Endothelial cell of umbilical vein (primary cell): ENCODE data around the gene MGAT5. TPM values are rescaled to one million over a fixed set of nuclear protein-coding genes. Genes with fewer than 3 reads are reported as not detected.

Experiments
- BruUV-seq: library from RNA; stranded (reverse); fragments of 400-500 nt; replicated peaks from 2 replicates; lab custom pipeline; 2021; lab: Mats Ljungman, UMichigan
- CTCF ChIA-PET: fragments of 300-600, 350-600 bp; sonication (Branson Sonifier 250); formaldehyde crosslinking; loops from one replicate; lab custom pipeline; 2021; ENCODE audit warnings: antibody characterized with exemption, inconsistent platforms; lab: Charles Lee
- POLR2A ChIA-PET: fragments of 300-600, 350-600 bp; sonication (Branson Sonifier 250); formaldehyde crosslinking; loops from one replicate; lab custom pipeline; 2021; ENCODE audit warnings: antibody characterized with exemption, inconsistent platforms; lab: Charles Lee
- DNase-seq: peaks from one replicate; pipeline ENCODE4 v3.0.0-alpha.2; 2011; ENCODE audit warnings: low read depth, low spot score
- FAIRE-seq: peaks from 2 replicates; lab custom pipeline; 2011; peaks lifted over from hg19 to GRCh38; lab: Jason Lieb, UNC
- H2AFZ ChIP-seq: 2 replicates; pipeline ENCODE4 v1.6.0; 2012; ENCODE audit warnings: low read depth, low read length, control low read depth, inconsistent platforms
- H3K27ac ChIP-seq: 2 replicates; pipeline ENCODE4 v1.5.1; 2011; ENCODE audit warnings: low read depth, mild to moderate bottlenecking, control low read depth, low read length, moderate library complexity; ENCODE audit not compliant: insufficient read depth
- H3K27me3 ChIP-seq, 2 experiments: 2 replicates each; pipeline versions ENCODE4 v1.6.0 to v1.6.1; 2011; ENCODE audit warnings: low read length in 2 of 2, mixed read lengths in 1 of 2; ENCODE audit not compliant: control insufficient read depth in 2 of 2, insufficient read depth in 2 of 2
- H3K36me3 ChIP-seq, 2 experiments: 2 replicates in 1 of 2; 3 replicates in 1 of 2; pipeline ENCODE4 v1.5.1; 2011; ENCODE audit warnings: low read length in 2 of 2, mild to moderate bottlenecking in 1 of 2, moderate library complexity in 1 of 2; ENCODE audit not compliant: control insufficient read depth in 2 of 2, insufficient read depth in 2 of 2; ENCODE audit errors: extremely low read depth in 1 of 2
- H3K4me1 ChIP-seq: 3 replicates; pipeline ENCODE4 v1.5.1; 2011; ENCODE audit warnings: mild to moderate bottlenecking, low read length; ENCODE audit not compliant: control insufficient read depth, insufficient read depth; ENCODE audit errors: extremely low read depth
- H3K4me2 ChIP-seq: 2 replicates; pipeline ENCODE4 v1.6.1; 2011; ENCODE audit warnings: low read length, control low read depth, mixed read lengths; ENCODE audit not compliant: insufficient read depth
- H3K4me3 ChIP-seq, 3 experiments: fragments of 200-600 bp in 1 of 3; sonication (generic), shearing (Covaris generic) in 1 of 3; replicated peaks in 1 of 3; 2 replicates each; pipeline ENCODE4 v1.5.1; 2011 to 2016; ENCODE audit warnings: control low read depth in 3 of 3, low read length in 3 of 3, mild to moderate bottlenecking in 2 of 3, inconsistent platforms in 1 of 3, low read depth in 1 of 3, moderate library complexity in 1 of 3; ENCODE audit not compliant: insufficient read depth in 1 of 3
- H3K79me2 ChIP-seq: 2 replicates; pipeline ENCODE4 v1.6.0; 2012; ENCODE audit warnings: low read length, inconsistent platforms; ENCODE audit not compliant: control insufficient read depth, insufficient read depth
- H3K9ac ChIP-seq: replicated peaks from 2 replicates; pipeline ENCODE3; 2011; ENCODE audit warnings: low read length, control low read depth; ENCODE audit not compliant: insufficient read depth; ENCODE audit errors: extremely low read depth
- H3K9me1 ChIP-seq: replicated peaks from 3 replicates; pipeline ENCODE4 v1.6.0; 2011; ENCODE audit warnings: mild to moderate bottlenecking, low read length; ENCODE audit not compliant: control insufficient read depth, insufficient read depth; ENCODE audit errors: extremely low read depth
- H3K9me3 ChIP-seq: replicated peaks from 2 replicates; pipeline ENCODE4 v1.5.1; 2012; ENCODE audit warnings: low read length, inconsistent platforms; ENCODE audit not compliant: control insufficient read depth, insufficient read depth
- H4K20me1 ChIP-seq: replicated peaks from 2 replicates; pipeline ENCODE3; 2011; ENCODE audit warnings: mild to moderate bottlenecking, low read length; ENCODE audit not compliant: control insufficient read depth, insufficient read depth; ENCODE audit errors: extremely low read depth
- EZH2 ChIP-seq: IDR thresholded peaks from 2 replicates; pipeline ENCODE4 v1.6.1; 2012; ENCODE audit warnings: borderline replicate concordance, low read depth, mild to moderate bottlenecking, moderate library complexity, low read length, inconsistent platforms; ENCODE audit not compliant: severe bottlenecking
- FOS ChIP-seq: IDR thresholded peaks from 2 replicates; pipeline ENCODE4 v1.6.1; 2011; ENCODE audit warnings: mild to moderate bottlenecking, low read length, moderate library complexity, borderline replicate concordance; ENCODE audit not compliant: insufficient read depth
- GATA2 ChIP-seq: IDR thresholded peaks from 2 replicates; pipeline ENCODE4 v1.7.0; 2011; ENCODE audit warnings: low read depth, mild to moderate bottlenecking, moderate library complexity, mixed read lengths, low read length; ENCODE audit not compliant: insufficient read length, insufficient read depth
- JUN ChIP-seq: IDR thresholded peaks from 2 replicates; pipeline ENCODE4 v1.6.1; 2011; ENCODE audit warnings: borderline replicate concordance, low read depth; ENCODE audit not compliant: insufficient read length, insufficient read depth
- MAX ChIP-seq: IDR thresholded peaks from 2 replicates; pipeline ENCODE4 v1.6.1; 2011; ENCODE audit not compliant: insufficient read depth, insufficient read length
- MYC ChIP-seq: IDR thresholded peaks from one replicate; pipeline ENCODE4 v1.6.1; 2011; ENCODE audit warnings: mild to moderate bottlenecking, low read depth, low read length
- POLR2A ChIP-seq: IDR thresholded peaks from 2 replicates; pipeline ENCODE4 v1.6.1; 2012; ENCODE audit warnings: low read depth, mild to moderate bottlenecking, control low read depth, low read length
- POLR2AphosphoS5 ChIP-seq: IDR thresholded peaks from 2 replicates; pipeline ENCODE4 v1.6.1; 2012; ENCODE audit warnings: low read depth, mild to moderate bottlenecking, control low read depth, low read length, moderate library complexity; ENCODE audit not compliant: insufficient read depth
- dilution Hi-C: fragments of 300-500 bp; cut with MboI; formaldehyde crosslinking; loops from one replicate; pipeline ENCODE4 v1.15.0; 2019; ENCODE audit warnings: low sequenced_read_pairs; ENCODE audit not compliant: extremely low pct_ligation_motif_present
- intact Hi-C: fragments of 100-400 bp; cut with micrococcal nuclease; formaldehyde crosslinking; loops from one replicate; pipeline ENCODE4 v1.10.0; 2022
- polyA plus RNA-seq, 4 experiments: library from polyadenylated mRNA; depleted of rRNA in 3 of 4; stranded (reverse) in 3 of 4; unstranded in 1 of 4; fragments of >200 nt; gene quantifications; 2 replicates each; pipeline versions ENCODE4 v1.2.1 to v1.2.3, GENCODE V29; 2011 to 2012; ENCODE audit warnings: missing spikeins in 1 of 4
- total RNA-seq: library from RNA; stranded (reverse); gene quantifications from 2 replicates; pipeline ENCODE4 v1.2.3, GENCODE V29; 2021
- TF ChIP-seq, protein P1 (sequence below), 2 donors: IDR thresholded peaks; 1 replicate in 1 of 2; 2 replicates in 1 of 2; pipeline ENCODE4 v1.5.1; 2011; ENCODE audit warnings: low read length in 2 of 2, mild to moderate bottlenecking in 2 of 2, moderate library complexity in 2 of 2, control low read depth in 1 of 2, inconsistent platforms in 1 of 2, low read depth in 1 of 2; ENCODE audit not compliant: insufficient read depth in 1 of 2; ENCODE audit errors: extremely low read depth in 1 of 2

The MGAT5 gene
- total and polyA plus RNA-seq, 2 donors (not counting 3 experiments of a cell fraction or from before 2014, with no cell fraction given) = 17.7 to 84.1 TPM

- DNase-seq (no peak), FAIRE-seq (no peak)
- no peaks in the 10 kb centered on the region for H3K79me2 ChIP-seq
- no peaks in the 10 kb centered on the region for H3K9me1 ChIP-seq
- dilution Hi-C loops (no loop called here), intact Hi-C loops (no loop called here)
- H3K4me3 ChIP-seq = no peak overlapping the region
- H3K27me3 ChIP-seq = no peaks in the 10 kb centered on the region
- H3K36me3 ChIP-seq = no peaks in the 10 kb centered on the region
- no peak overlapping the region for H2AFZ ChIP-seq
- no peaks in the 10 kb centered on the region for H4K20me1 ChIP-seq
- peaks cover 3% of the 10 kb centered on the region for H3K4me1 ChIP-seq
- ChIA-PET CTCF (interaction anchor here (1.0 to 4.5 kb wide), 3 partner anchors 42 to 251 kb away, joined by 3 to 13 read pairs (median 10); no protein-coding TSS in a partner anchor), POLR2A (no interaction called here)
- H3K9me3 ChIP-seq = no peaks in the 10 kb centered on the region
- no TSS peak for BruUV-seq
- H3K27ac ChIP-seq = no peak overlapping the region
- H3K4me2 ChIP-seq = no peak overlapping the region
- no peak for TF ChIP-seq JUN
- TF ChIP-seq POLR2AphosphoS5 = no peak
- no peak for TF ChIP-seq GATA2
- TF ChIP-seq EZH2 = no peak
- TF ChIP-seq POLR2A = no peak
- TF ChIP-seq MYC = no peak
- TF ChIP-seq, protein P1, sequence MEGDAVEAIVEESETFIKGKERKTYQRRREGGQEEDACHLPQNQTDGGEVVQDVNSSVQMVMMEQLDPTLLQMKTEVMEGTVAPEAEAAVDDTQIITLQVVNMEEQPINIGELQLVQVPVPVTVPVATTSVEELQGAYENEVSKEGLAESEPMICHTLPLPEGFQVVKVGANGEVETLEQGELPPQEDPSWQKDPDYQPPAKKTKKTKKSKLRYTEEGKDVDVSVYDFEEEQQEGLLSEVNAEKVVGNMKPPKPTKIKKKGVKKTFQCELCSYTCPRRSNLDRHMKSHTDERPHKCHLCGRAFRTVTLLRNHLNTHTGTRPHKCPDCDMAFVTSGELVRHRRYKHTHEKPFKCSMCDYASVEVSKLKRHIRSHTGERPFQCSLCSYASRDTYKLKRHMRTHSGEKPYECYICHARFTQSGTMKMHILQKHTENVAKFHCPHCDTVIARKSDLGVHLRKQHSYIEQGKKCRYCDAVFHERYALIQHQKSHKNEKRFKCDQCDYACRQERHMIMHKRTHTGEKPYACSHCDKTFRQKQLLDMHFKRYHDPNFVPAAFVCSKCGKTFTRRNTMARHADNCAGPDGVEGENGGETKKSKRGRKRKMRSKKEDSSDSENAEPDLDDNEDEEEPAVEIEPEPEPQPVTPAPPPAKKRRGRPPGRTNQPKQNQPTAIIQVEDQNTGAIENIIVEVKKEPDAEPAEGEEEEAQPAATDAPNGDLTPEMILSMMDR (IDR thresholded peaks at IDR 0.05; ENCODE audit: extremely low read depth in 1 of 2, insufficient read depth in 1 of 2, low read depth in 1 of 2, low read length in 2 of 2) = no peak
- no peak for TF ChIP-seq MAX
- no peak for TF ChIP-seq FOS
- no peak overlapping the region for H3K9ac ChIP-seq
Observed at GRCh38 chr2:134369220-134369902, 115.5 kb downstream of the MGAT5 start.
